ENCODE results near the gene PLD6. TPM values are rescaled to one million over a fixed set of nuclear protein-coding genes. Genes with fewer than 3 reads are reported as not detected.

Gene PLD6
- total and polyA plus RNA-seq, 10 of the 15 experiments (the other 5 are each of a cell fraction or from before 2014, with no cell fraction given) = 4.7 to 21.4 (median 12.0) TPM

- TF ChIP-seq ZNF592 (IDR thresholded peaks at IDR 0.05) (no peak), BMI1 (IDR thresholded peaks at IDR 0.05; ENCODE audit: borderline replicate concordance) (no peak), RFX5 (IDR thresholded peaks at IDR 0.05; ENCODE audit: low read depth, low read length) (no peak), SRF (IDR thresholded peaks at IDR 0.05; ENCODE audit: low read depth in 2 of 2, low read length in 2 of 2) (no peak), BACH1 (IDR thresholded peaks at IDR 0.05; ENCODE audit: borderline replicate concordance) (no peak), ETV6 (conservative IDR thresholded peaks at IDR 0.05 in 1 of 2, IDR thresholded peaks at IDR 0.05 in 1 of 2; ENCODE audit: borderline replicate concordance in 1 of 2, low read depth in 1 of 2) (no peak), TCF3 (IDR thresholded peaks at IDR 0.05; ENCODE audit: borderline replicate concordance, insufficient read depth, low read depth, low read length) (no peak)
These were observed 53.7 kb downstream of the PLD6 start (continued) for GRCh38 chr17:17152385-17152784.

GRCh38 chr17:17151962-17152361 lies 54.2 kb downstream of the PLD6 start:
- intact Hi-C loops (cut with micrococcal nuclease; ENCODE audit: unreplicated experiment) (no loop called here), in situ Hi-C loops (cut with MboI) (no loop called here)
- ATAC-seq = no peak
- Histone ChIP-seq H4K20me1 (ENCODE audit: control insufficient read depth, insufficient read depth) (no peaks in the 10 kb centered on the region), H3K27ac (ENCODE audit: control insufficient read depth, insufficient read depth) (no peak overlapping the region), H3K4me3 (no peak overlapping the region), H3K27me3 (replicated peaks in 1 of 2; ENCODE audit: control insufficient read depth in 2 of 2, insufficient read depth in 2 of 2, low read length in 1 of 2) (no peaks in the 10 kb centered on the region), H3K9ac (ENCODE audit: control insufficient read depth, insufficient read depth, low read length) (no peak overlapping the region), H3K4me1 (ENCODE audit: control insufficient read depth, insufficient read depth, low read length) (peaks cover 14% of the 10 kb centered on the region), H3K36me3 (ENCODE audit: control insufficient read depth in 2 of 2, insufficient read depth in 2 of 2, low read length in 1 of 2) (peaks cover 15 to 22% of the 10 kb centered on the region in 2 experiments), H3K4me2 (ENCODE audit: control insufficient read depth, insufficient read depth) (no peak overlapping the region), H3K79me2 (ENCODE audit: control insufficient read depth, insufficient read depth, low read length) (no peaks in the 10 kb centered on the region), H2AFZ (ENCODE audit: control insufficient read depth, low read depth, low read length) (no peak overlapping the region), H3K9me3 (replicated peaks; ENCODE audit: control insufficient read depth, insufficient read depth, low read length) (no peaks in the 10 kb centered on the region; the same call in 2 of the 3 replicates)
- RAD21 ChIA-PET (ENCODE audit: unreplicated experiment) = no interaction called here
- WGBS (ENCODE audit: insufficient coverage, insufficient replicate concordance, low lambda C conversion rate, missing lambda C conversion rate) = 64% methylated on average over 8 of the region's 8 CpGs
- SMC1A ChIA-PET (ENCODE audit: uncharacterized antibody, unreplicated experiment) = interaction anchor here (1.0 kb wide), 1 partner anchor 13 kb away, joined by 4 read pairs; no protein-coding TSS in a partner anchor
- DNase-seq (ENCODE audit: low read depth, low spot score) = no peak
- no peak for FAIRE-seq
- CTCF ChIA-PET = no interaction called here
- BruUV-seq (replicated peaks) = no TSS peak
- POLR2A ChIA-PET = no interaction called here
- TF ChIP-seq POLR2AphosphoS5 (IDR thresholded peaks at IDR 0.05; ENCODE audit: low read length) (no peak), NFYB (IDR thresholded peaks at IDR 0.05; ENCODE audit: insufficient read depth, low read depth, low read length) (no peak), ETV6 (conservative IDR thresholded peaks at IDR 0.05 in 1 of 2, IDR thresholded peaks at IDR 0.05 in 1 of 2; ENCODE audit: borderline replicate concordance in 1 of 2, low read depth in 1 of 2) (no peak), BRCA1 (IDR thresholded peaks at IDR 0.05; ENCODE audit: low read depth, low read length) (no peak), REST (IDR thresholded peaks at IDR 0.05; ENCODE audit: low read depth, low read length) (no peak), ATF2 (IDR thresholded peaks at IDR 0.05; ENCODE audit: low read length) (no peak)

Measured in GM12878 (cell line).